ENCODE results near the gene FLVCR2.

- TF ChIP-seq REST (IDR thresholded peaks at IDR 0.05; ENCODE audit: insufficient read depth in 1 of 2, low read depth in 2 of 2, low read length in 2 of 2) (no peak), TAF1 (IDR thresholded peaks at IDR 0.05; ENCODE audit: borderline replicate concordance, insufficient read depth, low read length) (no peak)
These were observed 97.0 kb downstream of the FLVCR2 start for GRCh38 chr14:75675265-75675960.

Data from PFSK-1 (cell line).